ENCODE results near the gene OIP5. TPM values are rescaled to one million over a fixed set of nuclear protein-coding genes. Genes with fewer than 3 reads are reported as not detected.

Gene OIP5
- total and polyA plus RNA-seq, 2 donors (not counting 3 experiments of a cell fraction or from before 2014, with no cell fraction given) = 11.4 to 11.8 TPM

- no peak overlapping the region for H3K27ac ChIP-seq (ENCODE audit: insufficient read depth, low read depth, low read length)
- no peak overlapping the region for H3K9ac ChIP-seq (replicated peaks; ENCODE audit: extremely low read depth, insufficient read depth, low read length)
- H3K36me3 ChIP-seq (ENCODE audit: control insufficient read depth in 2 of 2, extremely low read depth in 1 of 2, insufficient read depth in 2 of 2, low read length in 2 of 2) = peaks cover 0 to 2% of the 10 kb centered on the region in 2 experiments
- POLR2A ChIA-PET = no interaction called here
- peak overlapping the region; percentile 90 for H3K4me2 ChIP-seq (ENCODE audit: insufficient read depth, low read length)
- H3K4me3 ChIP-seq (replicated peaks in 1 of 3; ENCODE audit: insufficient read depth in 1 of 3, low read depth in 1 of 3, low read length in 3 of 3) = peak overlapping the region in 1 of 3 experiments; percentile 35
- H3K9me3 ChIP-seq (replicated peaks; ENCODE audit: control insufficient read depth, insufficient read depth, low read length) = no peaks in the 10 kb centered on the region
- H2AFZ ChIP-seq (ENCODE audit: low read depth, low read length) = no peak overlapping the region
- dilution Hi-C loops (cut with MboI; ENCODE audit: extremely low pct_ligation_motif_present, low sequenced_read_pairs) (no loop called here), intact Hi-C loops (cut with micrococcal nuclease) (no loop called here)
- no peak for DNase-seq (ENCODE audit: low read depth, low spot score)
- no peaks in the 10 kb centered on the region for H3K9me1 ChIP-seq (replicated peaks; ENCODE audit: control insufficient read depth, extremely low read depth, insufficient read depth, low read length)
- H3K4me1 ChIP-seq (ENCODE audit: control insufficient read depth, extremely low read depth, insufficient read depth, low read length) = peaks cover 24% of the 10 kb centered on the region
- FAIRE-seq = no peak
- no TSS peak for BruUV-seq (replicated peaks)
- no peaks in the 10 kb centered on the region for H3K27me3 ChIP-seq (ENCODE audit: control insufficient read depth in 2 of 2, insufficient read depth in 2 of 2, low read length in 2 of 2)
- H4K20me1 ChIP-seq (replicated peaks; ENCODE audit: control insufficient read depth, extremely low read depth, insufficient read depth, low read length) = no peaks in the 10 kb centered on the region
- TF ChIP-seq MYC (IDR thresholded peaks at IDR 0.05; ENCODE audit: low read depth, low read length) (no peak), JUN (IDR thresholded peaks at IDR 0.05; ENCODE audit: borderline replicate concordance, insufficient read depth, insufficient read length, low read depth) (no peak), POLR2A (IDR thresholded peaks at IDR 0.05; ENCODE audit: low read depth, low read length) (no peak), POLR2AphosphoS5 (IDR thresholded peaks at IDR 0.05; ENCODE audit: insufficient read depth, low read depth, low read length) (no peak), GATA2 (IDR thresholded peaks at IDR 0.05; ENCODE audit: insufficient read depth, insufficient read length, low read depth, low read length) (no peak)
- TF ChIP-seq, protein P1, sequence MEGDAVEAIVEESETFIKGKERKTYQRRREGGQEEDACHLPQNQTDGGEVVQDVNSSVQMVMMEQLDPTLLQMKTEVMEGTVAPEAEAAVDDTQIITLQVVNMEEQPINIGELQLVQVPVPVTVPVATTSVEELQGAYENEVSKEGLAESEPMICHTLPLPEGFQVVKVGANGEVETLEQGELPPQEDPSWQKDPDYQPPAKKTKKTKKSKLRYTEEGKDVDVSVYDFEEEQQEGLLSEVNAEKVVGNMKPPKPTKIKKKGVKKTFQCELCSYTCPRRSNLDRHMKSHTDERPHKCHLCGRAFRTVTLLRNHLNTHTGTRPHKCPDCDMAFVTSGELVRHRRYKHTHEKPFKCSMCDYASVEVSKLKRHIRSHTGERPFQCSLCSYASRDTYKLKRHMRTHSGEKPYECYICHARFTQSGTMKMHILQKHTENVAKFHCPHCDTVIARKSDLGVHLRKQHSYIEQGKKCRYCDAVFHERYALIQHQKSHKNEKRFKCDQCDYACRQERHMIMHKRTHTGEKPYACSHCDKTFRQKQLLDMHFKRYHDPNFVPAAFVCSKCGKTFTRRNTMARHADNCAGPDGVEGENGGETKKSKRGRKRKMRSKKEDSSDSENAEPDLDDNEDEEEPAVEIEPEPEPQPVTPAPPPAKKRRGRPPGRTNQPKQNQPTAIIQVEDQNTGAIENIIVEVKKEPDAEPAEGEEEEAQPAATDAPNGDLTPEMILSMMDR (IDR thresholded peaks at IDR 0.05; ENCODE audit: extremely low read depth in 1 of 2, insufficient read depth in 1 of 2, low read depth in 1 of 2, low read length in 2 of 2) = no peak
- TF ChIP-seq, protein P2, sequence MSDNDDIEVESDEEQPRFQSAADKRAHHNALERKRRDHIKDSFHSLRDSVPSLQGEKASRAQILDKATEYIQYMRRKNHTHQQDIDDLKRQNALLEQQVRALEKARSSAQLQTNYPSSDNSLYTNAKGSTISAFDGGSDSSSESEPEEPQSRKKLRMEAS (IDR thresholded peaks at IDR 0.05; ENCODE audit: insufficient read depth, insufficient read length) = no peak
- CTCF ChIA-PET = no interaction called here
- peaks cover 63% of the 10 kb centered on the region for H3K79me2 ChIP-seq (ENCODE audit: control insufficient read depth, insufficient read depth, low read length)
These were observed 2.1 kb upstream of the OIP5 start for GRCh38 chr15:41334293-41335120.

Data from endothelial cell of umbilical vein (primary cell).